Nephron progenitor cell (in vitro differentiated cells): ENCODE measurements around the gene UBE4B.

Source experiments
- DNase-seq: peaks from one replicate; pipeline ENCODE4 v3.0.0; 2021
- H3K27ac Mint-ChIP-seq: 2 replicates; pipeline ENCODE4 v1.8.0; 2021; ENCODE audit warnings: mild to moderate bottlenecking, moderate library complexity, mixed read lengths
- H3K27me3 Mint-ChIP-seq: 2 replicates; pipeline ENCODE4 v1.8.0; 2021; ENCODE audit warnings: mild to moderate bottlenecking, low read depth, mixed read lengths; ENCODE audit not compliant: poor library complexity
- H3K36me3 Mint-ChIP-seq: 2 replicates; pipeline ENCODE4 v1.8.0; 2021; ENCODE audit warnings: low read depth, mixed read lengths
- H3K4me1 Mint-ChIP-seq: 2 replicates; pipeline ENCODE4 v1.8.0; 2021; ENCODE audit warnings: mixed read lengths
- H3K4me3 Mint-ChIP-seq: 2 replicates; pipeline ENCODE4 v1.8.0; 2021; ENCODE audit warnings: mild to moderate bottlenecking, moderate library complexity, mixed read lengths
- H3K9me3 Mint-ChIP-seq: 2 replicates; pipeline ENCODE4 v1.8.0; 2021; ENCODE audit warnings: mild to moderate bottlenecking, moderate library complexity, mixed read lengths
- TF ChIP-seq, protein P1 (sequence below): fragments of 200-600 bp; sonication (generic); IDR thresholded peaks from 2 replicates; pipeline ENCODE4 v1.5.0; 2021; ENCODE audit warnings: antibody characterized with exemption

Gene UBE4B

DNA sequence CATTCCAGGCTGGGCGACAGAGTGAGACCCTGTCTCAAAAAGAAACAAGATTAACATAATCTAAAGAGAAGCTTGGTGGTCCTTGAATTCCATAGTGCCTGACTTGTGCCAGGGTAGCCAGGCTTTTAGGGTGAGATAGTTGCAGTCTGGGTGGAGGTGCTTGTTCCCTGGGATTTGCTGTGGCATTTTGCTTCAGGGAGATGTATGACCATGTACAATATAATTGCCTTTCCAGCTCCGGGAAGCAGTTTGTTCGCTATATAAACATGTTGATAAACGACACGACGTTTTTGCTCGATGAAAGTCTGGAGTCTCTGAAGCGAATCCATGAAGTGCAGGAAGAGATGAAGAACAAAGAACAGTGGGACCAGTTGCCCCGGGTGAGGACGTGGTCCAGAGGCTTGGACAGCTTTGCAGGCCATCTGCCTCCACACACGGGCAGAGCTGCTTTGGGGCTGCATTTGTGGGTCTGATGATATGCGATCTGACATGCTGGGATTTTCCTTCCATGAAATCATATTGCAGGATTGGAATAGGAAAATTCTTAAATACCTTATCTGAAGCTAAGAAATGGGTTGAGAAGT lies 128.2 kb downstream of the UBE4B start:
- TF ChIP-seq, protein P1, sequence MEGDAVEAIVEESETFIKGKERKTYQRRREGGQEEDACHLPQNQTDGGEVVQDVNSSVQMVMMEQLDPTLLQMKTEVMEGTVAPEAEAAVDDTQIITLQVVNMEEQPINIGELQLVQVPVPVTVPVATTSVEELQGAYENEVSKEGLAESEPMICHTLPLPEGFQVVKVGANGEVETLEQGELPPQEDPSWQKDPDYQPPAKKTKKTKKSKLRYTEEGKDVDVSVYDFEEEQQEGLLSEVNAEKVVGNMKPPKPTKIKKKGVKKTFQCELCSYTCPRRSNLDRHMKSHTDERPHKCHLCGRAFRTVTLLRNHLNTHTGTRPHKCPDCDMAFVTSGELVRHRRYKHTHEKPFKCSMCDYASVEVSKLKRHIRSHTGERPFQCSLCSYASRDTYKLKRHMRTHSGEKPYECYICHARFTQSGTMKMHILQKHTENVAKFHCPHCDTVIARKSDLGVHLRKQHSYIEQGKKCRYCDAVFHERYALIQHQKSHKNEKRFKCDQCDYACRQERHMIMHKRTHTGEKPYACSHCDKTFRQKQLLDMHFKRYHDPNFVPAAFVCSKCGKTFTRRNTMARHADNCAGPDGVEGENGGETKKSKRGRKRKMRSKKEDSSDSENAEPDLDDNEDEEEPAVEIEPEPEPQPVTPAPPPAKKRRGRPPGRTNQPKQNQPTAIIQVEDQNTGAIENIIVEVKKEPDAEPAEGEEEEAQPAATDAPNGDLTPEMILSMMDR, result no peak
- Mint-ChIP-seq H3K27ac (peak overlapping the region; percentile 46), H3K27me3 (no peaks in the 10 kb centered on the region), H3K36me3 (peaks cover 55% of the 10 kb centered on the region), H3K9me3 (no peaks in the 10 kb centered on the region), H3K4me1 (peaks cover 6% of the 10 kb centered on the region), H3K4me3 (no peak overlapping the region)
- DNase-seq, result no peak

DNA sequence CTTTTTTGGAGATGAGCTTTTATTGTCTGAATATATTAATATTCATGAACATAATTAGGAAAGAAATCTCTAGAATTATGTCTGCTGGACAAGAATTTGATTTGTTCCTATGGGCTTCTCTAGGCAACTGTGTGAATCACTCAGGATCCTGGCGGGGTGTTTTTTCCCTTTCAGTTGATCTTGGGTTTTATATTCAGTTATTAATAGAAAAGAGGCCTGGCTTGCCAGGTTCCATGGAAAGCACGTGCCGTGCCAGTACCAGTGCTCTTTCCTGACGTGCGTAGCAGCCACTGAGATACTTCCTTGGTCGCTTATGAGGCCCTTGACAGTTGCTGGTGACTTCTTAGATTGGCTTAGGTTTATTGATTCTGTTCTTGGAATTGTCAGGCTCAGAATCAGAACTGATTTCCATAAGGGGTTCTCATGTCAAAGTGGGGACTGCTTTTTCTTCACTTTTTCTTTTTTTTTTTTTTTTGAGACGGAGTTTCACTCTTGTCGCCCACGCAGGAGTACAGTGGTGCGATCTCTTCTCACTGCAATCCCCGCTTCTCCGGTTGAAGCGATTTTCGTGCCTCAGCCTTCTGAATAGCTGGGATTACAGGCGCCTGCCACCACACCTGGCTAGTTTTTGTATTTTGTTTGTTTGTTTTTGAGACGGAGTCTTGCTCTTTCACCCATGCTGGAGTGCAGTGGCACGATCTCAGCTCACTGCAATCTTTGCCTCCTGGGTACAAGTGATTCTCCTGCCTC lies 129.0 kb downstream of the UBE4B start:
- Mint-ChIP-seq H3K27ac (peak overlapping the region; percentile 80), H3K4me1 (peaks cover 6% of the 10 kb centered on the region), H3K36me3 (peaks cover 51% of the 10 kb centered on the region), H3K4me3 (no peak overlapping the region), H3K27me3 (no peaks in the 10 kb centered on the region), H3K9me3 (no peaks in the 10 kb centered on the region)
- TF ChIP-seq, protein P1, result no peak
- DNase-seq, result no peak

GRCh38 chr1:10168912-10169514 lies 136.3 kb downstream of the UBE4B start:
- H3K27ac Mint-ChIP-seq, result no peak overlapping the region

GRCh38 chr1:10170239-10170574 lies 137.4 kb downstream of the UBE4B start:
- Mint-ChIP-seq H3K9me3 (peaks cover 8% of the 10 kb centered on the region), H3K36me3 (peaks cover 75% of the 10 kb centered on the region), H3K27me3 (peaks cover 3% of the 10 kb centered on the region), H3K4me1 (peaks cover 5% of the 10 kb centered on the region), H3K27ac (peak overlapping the region; percentile 58), H3K4me3 (no peak overlapping the region)
- TF ChIP-seq, protein P1, result no peak
- DNase-seq, result no peak

More at GRCh38 chr1:10168912-10169514, 136.3 kb downstream of the UBE4B start:
- no peaks in the 10 kb centered on the region for H3K9me3 Mint-ChIP-seq
- H3K27me3 Mint-ChIP-seq, result peaks cover 3% of the 10 kb centered on the region
- TF ChIP-seq, protein P1, result no peak
- DNase-seq, result no peak
- peaks cover 5% of the 10 kb centered on the region for H3K4me1 Mint-ChIP-seq
- H3K36me3 Mint-ChIP-seq, result peaks cover 72% of the 10 kb centered on the region
- H3K4me3 Mint-ChIP-seq, result no peak overlapping the region

DNA sequence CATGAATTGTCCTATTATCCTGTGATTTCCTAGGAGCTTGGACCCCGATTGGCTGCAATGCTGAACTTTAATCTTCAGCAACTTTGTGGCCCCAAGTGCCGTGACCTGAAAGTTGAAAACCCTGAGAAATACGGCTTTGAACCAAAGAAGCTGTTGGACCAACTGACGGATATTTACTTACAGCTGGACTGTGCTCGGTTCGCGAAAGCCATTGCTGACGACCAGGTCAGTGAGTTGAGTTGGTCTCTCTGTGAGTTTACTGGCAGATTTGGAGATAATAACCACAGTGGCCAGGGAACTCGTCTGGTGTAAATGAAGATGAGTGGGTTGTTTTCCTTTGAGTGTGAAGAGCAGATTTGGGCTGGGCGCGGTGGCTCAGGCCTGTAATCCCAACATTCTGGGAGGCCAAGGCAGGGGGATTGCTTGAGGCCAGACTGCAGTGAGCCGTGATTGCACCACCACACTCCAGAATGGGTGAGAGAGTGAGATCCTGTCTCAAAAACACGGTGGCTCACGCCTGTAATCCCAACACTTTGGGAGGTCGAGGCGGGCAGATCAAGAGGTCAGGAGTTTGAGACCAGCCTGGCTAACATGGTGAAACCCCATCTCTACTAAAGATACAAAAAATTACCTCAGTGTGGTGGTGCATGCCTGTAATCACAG lies 138.5 kb downstream of the UBE4B start:
- TF ChIP-seq, protein P1, result no peak
- Mint-ChIP-seq H3K27me3 (peaks cover 6% of the 10 kb centered on the region), H3K27ac (no peak overlapping the region), H3K4me1 (peaks cover 5% of the 10 kb centered on the region), H3K4me3 (no peak overlapping the region), H3K9me3 (peaks cover 17% of the 10 kb centered on the region), H3K36me3 (peaks cover 79% of the 10 kb centered on the region)
- no peak for DNase-seq
